NCI-H748 (cell line): ENCODE data around the gene PCNX2.
"Not testable (repeated sequence)": the region's sequence is repeated elsewhere in the genome, so short reads cannot be mapped to it uniquely, and the experiment has no call there.

Experiments used
- DNase-seq: peaks from one replicate; lab custom pipeline; 2025; ENCODE audit not compliant: unreplicated experiment; lab: John Stamatoyannopoulos, UW

Gene PCNX2

DNA sequence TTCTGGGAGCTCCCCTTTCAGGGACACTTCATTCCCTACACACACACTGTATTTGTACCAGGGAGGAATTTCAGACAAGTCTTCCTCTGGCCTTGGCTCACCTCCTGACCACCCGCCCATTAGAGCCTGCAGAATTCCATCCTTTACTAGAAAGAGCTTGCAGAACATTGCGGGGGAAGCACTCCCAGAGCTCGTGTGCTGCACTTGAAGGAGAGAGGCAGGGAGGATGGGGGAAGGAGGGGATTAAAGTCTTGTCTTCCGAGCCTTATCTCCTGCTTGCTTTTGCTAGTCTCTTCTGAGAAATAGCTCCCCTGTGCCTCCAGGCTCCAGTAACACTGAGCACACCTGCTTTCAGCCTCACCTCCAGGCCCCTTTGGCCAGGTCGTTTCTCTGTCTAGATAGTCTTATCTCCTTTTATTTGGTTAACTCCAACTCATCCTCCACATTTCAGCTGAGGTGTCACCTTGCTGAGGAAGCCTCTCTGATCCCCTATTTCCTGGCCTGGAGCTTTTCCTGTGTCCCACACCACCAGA, 62.0 kb downstream of the PCNX2 start:
- DNase-seq = no peak

DNA sequence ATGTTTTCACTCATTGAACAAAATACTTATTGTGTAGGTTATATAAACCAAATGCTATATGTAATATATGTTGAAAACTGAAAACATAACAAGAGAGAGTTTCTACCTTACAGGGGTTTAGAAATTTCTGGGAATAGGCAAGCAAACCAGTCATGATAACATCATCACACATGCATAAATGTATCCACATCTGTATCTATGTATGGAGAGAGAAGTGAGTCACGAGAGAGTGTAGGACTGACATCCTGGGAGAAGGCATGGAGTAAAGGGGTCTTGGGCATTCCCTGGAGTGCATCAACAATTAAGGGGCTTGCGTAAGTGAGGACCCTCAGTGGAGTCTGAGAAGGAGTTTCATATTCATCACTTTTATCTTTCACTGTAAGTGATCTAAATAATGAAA, 65.5 kb downstream of the PCNX2 start:
- DNase-seq = no peak

DNA sequence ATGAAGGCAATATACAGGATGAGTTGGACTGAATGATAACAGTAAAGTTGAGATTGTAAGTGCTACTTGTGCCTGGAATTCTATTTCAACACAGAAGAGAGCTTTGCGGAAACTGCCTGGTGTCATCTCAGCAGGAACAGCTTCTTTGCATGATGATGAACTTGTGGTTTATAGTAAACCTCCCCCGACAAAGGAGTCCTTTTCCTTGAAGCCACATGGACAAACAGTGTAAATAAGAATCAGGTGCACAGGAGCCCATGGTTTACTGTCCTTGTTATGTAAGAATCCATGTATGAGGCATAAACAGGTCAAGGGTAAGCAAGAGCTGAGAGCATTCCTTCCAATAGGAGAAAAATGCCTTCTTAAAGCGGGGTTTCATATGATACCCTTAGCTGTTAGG, 66.2 kb downstream of the PCNX2 start:
- DNase-seq = no peak

DNA sequence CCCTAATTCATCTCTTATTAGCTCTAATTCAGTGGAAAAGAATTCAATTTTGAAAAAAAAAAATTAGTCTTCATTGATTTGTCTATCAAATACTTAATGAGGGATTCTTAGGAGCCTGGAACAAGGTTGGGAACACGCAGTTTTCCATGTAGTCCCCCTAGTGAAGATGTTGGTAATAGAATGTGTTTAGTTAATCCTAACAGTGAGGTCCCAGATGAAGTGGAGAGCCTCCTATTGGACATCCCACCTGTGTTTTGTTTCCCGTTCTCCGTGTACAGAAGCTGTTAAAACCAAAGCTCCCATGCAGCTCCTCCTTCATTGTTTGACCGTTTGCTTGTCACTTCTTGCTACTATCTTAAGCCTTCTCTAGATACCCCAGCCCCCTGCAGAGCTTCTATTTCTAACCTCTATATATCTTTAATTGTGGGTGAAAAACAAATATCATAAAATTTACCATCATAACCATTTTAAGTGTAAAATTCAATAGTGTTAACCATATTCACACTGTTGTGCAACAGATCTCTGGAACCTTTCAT, 67.5 kb downstream of the PCNX2 start:
- DNase-seq = no peak

DNA sequence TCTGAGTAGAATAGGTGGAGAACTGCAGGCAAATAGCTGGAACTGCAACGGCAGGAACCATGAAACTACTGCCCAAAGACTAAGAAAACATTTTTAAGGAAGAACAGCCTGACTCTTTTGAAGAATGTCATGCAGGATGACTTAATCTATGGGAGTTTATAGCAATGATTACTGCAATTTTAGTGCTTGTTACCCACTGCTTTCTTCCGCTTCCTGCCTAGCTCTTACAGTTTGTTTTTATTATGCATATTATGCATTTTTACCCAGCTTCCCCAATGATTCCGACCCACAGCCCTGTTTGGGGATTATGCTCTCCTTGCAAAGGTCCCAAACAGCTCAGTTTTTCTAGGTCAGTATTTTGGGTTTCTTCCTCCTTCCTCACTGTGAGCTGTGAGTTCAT, 71.2 kb downstream of the PCNX2 start:
- DNase-seq = no peak

DNA sequence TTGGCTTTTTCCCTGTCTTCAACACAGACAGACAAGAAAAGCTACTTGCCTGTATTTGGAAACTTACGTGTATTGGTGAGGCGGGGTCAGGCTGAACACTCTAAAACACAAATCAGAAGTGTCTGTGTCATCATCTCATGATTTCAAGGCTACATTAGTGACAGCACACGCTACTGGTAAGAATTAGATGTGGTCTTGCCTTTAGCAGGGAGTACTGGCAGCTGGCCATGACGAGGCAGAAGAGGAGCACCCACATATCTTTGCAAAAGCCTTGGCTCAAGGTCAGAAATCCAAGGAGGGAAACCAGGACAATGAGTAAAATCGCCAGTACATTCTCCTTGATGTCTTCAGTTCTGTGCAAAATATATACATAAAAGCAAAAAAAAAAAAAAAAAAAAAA, 77.7 kb downstream of the PCNX2 start:
- no peak for DNase-seq

DNA sequence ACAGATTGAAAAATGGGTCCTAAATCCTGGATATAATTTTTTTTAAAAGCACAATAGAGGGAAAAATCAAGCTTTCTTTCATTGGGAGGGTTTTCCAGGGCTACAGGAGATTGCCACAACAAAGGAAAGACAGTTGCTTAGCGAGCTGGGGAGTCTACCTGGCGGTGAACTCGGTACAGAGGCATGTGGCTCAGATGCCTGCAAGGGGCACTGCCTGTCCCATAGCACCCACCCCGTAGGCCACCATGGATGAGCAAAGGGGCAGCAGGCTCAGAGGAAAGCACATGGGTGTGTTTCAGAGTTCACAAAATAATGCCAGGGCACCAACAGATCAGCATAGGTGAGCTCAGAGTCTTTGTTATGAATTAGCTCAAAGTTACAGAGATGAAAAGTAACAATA, 79.5 kb downstream of the PCNX2 start:
- no peak for DNase-seq

DNA sequence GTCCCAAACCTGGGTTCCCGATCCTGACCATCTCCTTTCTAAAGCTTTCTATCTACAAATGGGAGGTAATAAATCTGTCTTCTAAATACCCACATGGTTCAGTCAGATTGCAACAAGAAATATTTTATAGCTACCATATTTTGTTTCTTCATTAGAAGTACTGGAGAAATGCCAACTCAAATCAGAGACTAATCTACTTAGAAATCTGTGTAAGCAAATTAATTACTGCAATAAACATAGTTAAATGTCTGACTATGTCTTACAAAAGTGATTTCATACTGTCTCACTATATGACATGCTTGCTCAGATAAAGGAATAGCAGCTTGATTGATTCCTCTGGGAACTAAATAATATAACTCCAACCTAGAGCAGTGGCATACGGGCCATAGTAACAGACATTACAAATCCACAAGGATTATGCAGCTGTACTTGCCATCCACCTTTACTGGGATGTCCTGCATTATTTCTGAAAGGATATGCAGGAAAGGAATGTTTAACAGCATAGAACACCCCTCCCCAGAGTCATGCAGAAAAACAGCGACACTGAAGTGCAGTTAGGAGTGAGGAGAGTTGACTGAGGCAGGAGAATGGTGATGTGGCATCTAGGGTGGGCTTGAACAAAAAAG, 80.3 kb downstream of the PCNX2 start:
- DNase-seq = no peak

DNA sequence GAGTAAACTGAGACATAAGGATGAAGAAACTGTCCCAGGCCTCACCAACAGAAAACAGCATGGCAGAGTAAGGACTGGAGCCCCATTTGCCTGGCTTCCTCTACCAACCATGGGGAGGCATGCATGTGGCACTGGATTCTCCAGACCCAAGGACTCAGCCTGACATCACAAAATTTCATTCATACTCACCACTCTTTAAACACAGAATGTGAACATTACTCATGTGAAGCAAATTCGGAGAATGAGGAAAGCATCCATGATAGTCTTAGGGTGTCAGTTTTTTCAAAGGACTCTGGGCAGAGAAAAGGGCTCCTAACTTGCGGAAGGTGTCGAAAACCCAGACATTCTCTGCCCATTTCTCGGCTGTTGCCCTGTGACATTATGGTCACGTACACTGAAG, 83.9 kb downstream of the PCNX2 start:
- no peak for DNase-seq

DNA sequence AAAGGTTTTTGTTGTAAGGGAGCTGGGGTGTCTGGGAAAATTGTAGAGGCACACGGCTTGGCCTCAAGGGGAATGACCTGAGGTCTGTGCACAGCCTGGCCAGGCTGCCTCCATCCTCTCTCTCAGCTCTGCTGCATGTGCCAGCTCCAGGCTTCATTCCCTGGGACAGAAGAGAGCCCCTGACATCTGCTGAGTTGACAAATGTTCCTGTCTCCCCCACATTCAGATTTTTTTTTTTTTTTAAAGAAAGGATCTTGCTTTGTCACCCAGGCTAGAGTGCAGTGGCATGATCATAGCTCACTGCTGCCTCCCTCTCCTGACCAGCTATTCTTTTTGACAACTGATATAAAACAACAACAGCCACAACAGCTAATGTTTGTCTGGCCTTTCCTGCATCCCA, 84.4 kb downstream of the PCNX2 start:
- DNase-seq = no peak

DNA sequence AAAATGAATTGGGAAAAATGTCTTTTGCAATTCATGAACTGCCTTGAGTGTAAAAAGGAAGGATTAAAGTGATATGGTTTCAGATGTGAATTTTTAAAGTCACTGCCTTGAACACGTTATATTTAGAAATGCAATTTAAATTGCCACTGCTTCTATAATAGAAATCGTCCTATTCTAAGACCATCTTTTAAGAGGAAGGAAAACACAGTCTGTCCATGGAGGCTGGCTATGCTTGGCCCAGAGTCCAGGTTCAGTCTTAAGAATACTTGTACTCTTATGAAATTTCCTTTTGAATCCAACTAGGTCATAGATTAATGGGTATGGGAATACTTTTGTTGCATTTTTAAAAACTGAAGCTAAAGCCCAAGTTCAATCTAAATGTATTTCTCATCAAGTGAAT, 86.0 kb downstream of the PCNX2 start:
- DNase-seq = no peak

DNA sequence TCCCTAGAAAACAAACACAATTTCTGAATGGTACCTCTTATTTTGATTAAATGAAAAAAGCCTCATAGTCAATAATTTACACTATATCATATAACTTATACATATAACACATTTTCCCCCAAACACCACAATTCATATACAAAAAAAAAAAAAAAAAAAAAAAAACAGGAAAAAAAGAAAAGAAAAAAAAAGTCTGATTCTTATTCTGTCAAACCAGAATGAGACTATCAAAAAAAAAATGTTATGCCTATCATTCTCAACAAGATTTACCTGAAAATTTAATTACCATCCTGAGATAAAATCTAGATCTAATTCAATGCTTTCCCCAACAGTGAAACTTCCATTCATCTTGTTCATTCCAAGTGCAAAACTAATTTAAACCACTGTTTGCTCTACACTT, 86.8 kb downstream of the PCNX2 start:
- DNase-seq = no peak

DNA sequence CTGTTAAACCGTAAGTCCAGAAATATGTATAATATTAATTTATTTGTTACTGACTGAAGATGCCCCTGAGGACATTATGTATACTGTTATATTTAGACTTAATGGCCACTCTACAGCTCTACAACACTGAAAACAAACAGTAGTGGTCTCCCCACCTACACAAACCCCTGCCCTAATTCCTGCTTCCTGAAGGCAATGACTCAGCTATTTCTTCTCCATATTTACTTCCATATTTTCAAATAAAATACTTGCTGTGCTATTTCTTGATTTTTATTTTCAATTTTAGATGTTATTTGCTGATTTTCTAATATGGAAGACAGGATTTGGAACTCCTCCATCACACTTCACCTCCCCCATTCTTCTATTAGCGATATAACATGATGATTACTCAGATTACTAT, 97.6 kb downstream of the PCNX2 start:
- DNase-seq = peak; percentile 59

DNA sequence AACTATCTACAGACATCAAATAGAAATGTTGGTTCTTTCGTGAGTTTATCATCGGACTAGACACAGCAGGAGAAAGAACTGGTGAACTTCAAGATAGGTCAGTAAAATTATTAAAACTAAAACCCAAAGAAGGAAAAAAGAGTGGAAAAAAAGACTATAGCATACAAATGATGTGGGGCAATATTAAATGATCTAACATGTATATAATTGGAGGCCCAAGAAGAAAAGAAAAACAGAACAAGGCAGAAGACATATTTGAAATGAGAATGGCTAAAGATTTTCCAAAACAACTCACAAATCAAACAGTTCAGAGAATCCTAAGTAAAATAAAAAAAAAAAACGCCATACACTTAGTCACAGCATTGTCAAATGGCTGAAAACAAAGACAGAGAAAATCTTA, 101.8 kb downstream of the PCNX2 start:
- no peak for DNase-seq

DNA sequence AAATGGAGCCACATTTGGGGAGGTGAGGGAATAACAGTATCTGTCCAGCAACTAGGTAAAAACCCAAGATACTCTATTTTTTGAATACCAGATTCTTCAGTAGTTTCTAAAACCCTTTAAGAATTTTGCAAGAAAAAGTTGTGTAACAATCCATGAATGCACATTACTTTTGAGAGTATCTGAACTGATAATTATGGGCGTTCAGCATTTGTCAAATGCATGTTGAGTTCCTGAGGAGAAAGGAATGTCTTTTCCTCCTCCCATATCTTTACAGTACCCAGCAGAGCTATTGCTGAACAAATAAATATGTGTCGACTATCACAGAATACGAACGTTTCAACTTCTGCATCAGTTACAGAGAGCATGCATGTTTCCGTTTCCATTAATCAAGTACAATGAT, 104.5 kb downstream of the PCNX2 start:
- no peak for DNase-seq

DNA sequence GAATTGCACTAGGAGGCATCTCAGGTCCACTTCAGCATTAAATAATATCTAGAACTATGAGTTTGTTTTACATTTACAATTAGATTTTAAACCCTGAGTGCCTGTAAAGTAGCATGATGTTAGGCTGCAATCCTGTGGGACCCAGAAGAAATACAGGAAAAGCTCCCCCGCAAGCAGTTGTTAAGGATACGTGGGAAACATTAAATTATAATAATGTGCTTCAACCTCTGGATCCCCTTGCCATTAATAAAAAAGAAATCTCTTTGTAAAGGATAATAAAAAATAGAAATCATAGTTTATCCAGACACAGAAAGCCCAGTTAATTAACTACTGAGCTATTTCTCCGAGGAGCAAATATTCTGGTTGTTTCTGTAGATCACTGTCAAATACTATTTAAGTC, 106.0 kb downstream of the PCNX2 start:
- no peak for DNase-seq

DNA sequence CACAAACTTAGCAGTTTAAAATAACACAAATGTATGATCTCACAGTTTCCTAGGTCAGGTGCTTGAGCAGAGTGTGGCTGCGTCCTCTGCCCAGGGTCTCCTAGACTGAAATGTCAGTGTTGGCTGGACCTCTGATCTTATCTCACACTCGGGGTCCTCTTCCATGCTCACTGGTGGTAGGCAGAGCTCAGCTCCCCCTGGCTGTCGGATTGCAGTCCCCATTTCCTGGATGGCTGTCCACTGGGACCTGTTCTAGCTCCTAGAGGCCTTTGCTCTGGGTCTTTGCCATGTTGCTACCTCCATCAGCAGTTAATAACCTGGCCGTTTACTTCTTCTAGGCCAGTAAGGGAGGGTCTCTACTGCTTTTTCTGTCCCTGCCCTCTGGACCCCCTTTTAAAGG, 107.5 kb downstream of the PCNX2 start:
- no peak for DNase-seq

DNA sequence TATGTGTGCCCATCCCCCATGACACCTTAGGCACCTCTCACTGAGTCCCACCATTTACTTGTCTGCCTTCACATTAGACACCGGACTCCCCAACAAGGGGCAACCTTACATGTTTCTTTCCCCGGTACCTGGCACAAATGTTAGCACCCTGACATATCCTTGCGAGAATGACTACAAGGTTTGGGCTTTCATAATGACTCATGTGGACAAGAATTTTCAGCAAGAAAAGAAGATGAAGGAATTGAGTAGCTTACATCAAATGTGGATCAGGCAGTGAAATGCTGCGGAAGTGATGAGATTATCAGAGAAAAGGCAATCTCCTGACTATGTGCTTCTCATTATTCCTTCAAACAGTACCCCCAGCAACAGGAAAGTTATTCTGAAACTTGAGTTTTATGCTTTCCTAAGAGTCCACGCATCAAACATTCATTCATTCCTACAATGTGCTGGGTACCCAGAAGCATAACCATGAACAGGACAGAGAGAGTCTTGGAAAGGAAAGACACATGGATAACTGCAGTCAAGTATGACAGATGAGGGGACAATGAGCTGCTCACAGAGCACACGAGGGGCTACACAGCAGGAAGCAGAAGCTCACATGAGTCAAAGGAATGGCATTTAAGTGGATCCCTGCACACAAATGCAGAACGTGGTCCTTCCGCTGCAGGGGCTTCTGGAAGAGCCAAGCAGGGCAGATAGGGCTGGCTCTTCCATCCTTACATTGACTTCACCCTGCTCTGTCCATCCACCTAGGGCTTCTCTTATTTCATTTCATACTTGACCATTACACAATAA, 112.1 kb downstream of the PCNX2 start:
- no peak for DNase-seq

DNA sequence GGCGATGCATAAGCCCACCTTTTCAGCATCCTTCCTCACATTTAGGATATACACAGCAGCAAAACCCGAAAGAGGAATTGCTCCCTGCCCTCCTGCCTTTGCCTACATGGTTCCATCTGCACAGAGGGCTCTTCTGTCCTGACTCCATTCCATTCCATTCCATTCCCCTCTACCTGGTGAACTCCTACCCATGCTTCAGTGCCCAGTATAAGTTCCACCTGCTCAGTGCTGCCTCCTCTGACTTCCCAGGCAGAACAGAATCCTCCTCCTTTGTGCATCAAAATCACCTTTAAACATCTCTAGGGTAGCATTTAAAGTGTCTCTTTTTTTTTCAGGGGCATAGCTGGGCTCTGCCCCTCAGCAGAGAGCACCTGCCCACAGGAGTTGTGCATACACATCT, 112.9 kb downstream of the PCNX2 start:
- DNase-seq = no peak

DNA sequence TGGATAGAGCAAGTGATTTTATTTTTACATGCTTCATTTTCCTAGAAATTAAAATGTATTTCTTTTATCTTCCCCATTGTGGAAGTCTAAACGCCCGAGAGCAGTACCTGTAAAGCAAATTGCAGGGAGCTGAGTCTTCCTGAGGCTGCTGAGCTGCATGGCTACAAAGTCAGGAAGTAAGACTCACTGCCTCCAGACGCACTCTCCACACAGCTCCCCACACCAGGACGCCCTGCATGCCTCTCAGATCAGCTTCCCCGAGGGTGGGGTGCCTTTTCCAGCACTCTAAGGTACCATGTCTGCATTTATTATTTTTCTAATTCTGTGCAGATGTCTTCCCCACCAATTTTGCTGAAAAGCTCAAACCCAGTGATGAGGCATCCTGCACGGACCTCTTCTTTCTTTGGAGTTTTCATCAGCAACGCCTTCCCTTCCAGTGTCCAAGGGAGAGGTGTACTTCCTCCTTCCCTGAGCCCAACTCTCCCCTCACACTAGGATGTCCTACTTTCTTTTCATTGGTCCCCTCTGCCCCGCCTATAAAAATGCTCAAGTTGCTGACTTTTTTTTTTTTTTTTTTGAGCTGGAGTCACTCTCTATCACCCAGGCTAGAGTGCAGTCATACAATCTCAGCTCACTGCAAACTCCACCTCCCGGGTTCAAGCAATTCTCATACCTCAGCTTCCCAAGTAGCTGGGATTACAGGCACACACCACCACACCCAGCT, 114.7 kb downstream of the PCNX2 start:
- no peak for DNase-seq

DNA sequence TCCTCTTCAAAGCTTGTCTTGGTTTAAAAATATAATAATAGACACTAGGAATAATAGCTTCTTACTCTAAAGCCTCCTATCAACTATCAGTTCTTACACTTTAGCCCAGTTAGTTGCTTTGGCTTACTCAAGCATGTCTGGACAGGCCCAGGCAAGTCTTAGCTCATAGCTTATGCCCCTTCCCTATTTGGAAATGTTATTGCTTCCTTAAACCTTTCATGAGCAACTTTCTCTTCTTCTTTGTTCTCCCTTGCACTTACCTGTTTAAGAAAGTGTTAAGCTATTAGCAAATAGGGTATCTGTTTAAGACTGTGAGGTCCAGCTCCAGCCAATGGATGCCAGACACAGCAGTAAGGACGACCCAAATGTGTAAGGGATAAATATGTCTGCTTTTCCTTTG, 115.9 kb downstream of the PCNX2 start:
- not testable (repeated sequence) for DNase-seq

DNA sequence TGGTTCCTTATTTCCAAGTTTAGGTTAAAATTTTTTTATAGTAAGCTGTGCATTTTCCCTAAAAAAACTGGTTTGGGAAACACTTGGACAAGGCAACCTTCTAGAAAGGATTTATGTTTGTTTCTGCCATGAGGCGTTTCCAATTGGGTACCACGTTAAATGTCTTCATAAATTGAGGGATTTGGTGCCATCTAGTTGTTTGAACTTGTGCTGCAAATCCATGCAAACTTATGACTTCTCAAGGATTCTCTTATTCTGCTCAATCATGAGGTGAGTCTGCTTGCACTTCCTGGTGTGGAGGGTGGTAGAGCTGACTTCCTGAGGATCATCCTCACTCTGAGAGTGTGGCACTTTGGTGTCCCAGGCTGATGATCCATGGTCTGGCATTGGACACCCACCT, 123.3 kb downstream of the PCNX2 start:
- DNase-seq = peak; percentile 33
